ENCODE results near the gene MTA1.

- TF ChIP-seq REST (IDR thresholded peaks at IDR 0.05; ENCODE audit: low read depth, low read length) (no peak), GABPA (IDR thresholded peaks at IDR 0.05; ENCODE audit: low read depth) (no peak), EZH2 (IDR thresholded peaks at IDR 0.05; ENCODE audit: borderline replicate concordance, control insufficient read depth, low read depth, low read length) (no peak), CTCF (IDR thresholded peaks at IDR 0.05 in 2 of 3, conservative IDR thresholded peaks at IDR 0.05 in 1 of 3; ENCODE audit: control insufficient read depth in 2 of 3, extremely low read depth in 1 of 3, insufficient read depth in 1 of 3, low read depth in 3 of 3, low read length in 3 of 3) (no peak), PAX8 (IDR thresholded peaks at IDR 0.05) (no peak), ATF7 (IDR thresholded peaks at IDR 0.05; ENCODE audit: low read depth) (no peak), PKNOX1 (IDR thresholded peaks at IDR 0.05) (no peak)
These were observed 6.7 kb upstream of the MTA1 start for GRCh38 chr14:105412771-105413543.
